GM19372 (cell line): Measurements from ENCODE around the gene PTGIS.

Experiments used
- ATAC-seq: cut with Tn5 transposase; IDR thresholded peaks from one replicate; pipeline ENCODE4 v1.9.1; 2021; ENCODE audit warnings: mild to moderate bottlenecking, low read depth, moderate library complexity; ENCODE audit not compliant: unreplicated experiment

Gene PTGIS

GRCh38 chr20:49561806-49562205, 6.1 kb downstream of the PTGIS start:
- no peak for ATAC-seq

- no peak for ATAC-seq
Observed at GRCh38 chr20:49561256-49561655, 6.7 kb downstream of the PTGIS start.

- ATAC-seq = no peak
Observed at GRCh38 chr20:49560646-49561045, 7.3 kb downstream of the PTGIS start.

- ATAC-seq = no peak
Observed at GRCh38 chr20:49560186-49560585, 7.8 kb downstream of the PTGIS start.

GRCh38 chr20:49559411-49560081, 8.4 kb downstream of the PTGIS start:
- no peak for ATAC-seq

- ATAC-seq = no peak
Observed at GRCh38 chr20:49558826-49559225, 9.1 kb downstream of the PTGIS start.

- ATAC-seq = no peak
Observed at GRCh38 chr20:49557449-49557848, 10.5 kb downstream of the PTGIS start.

GRCh38 chr20:49556621-49557020, 11.3 kb downstream of the PTGIS start:
- ATAC-seq = no peak

GRCh38 chr20:49549801-49550551, 18.0 kb downstream of the PTGIS start:
- no peak for ATAC-seq

GRCh38 chr20:49548371-49548947, 19.5 kb downstream of the PTGIS start:
- ATAC-seq = no peak

GRCh38 chr20:49545572-49545971, 22.4 kb downstream of the PTGIS start:
- ATAC-seq = no peak

GRCh38 chr20:49544535-49544934, 23.4 kb downstream of the PTGIS start:
- ATAC-seq = no peak

- no peak for ATAC-seq
Observed at GRCh38 chr20:49543858-49544437, 24.0 kb downstream of the PTGIS start.

GRCh38 chr20:49543071-49543857, 24.7 kb downstream of the PTGIS start:
- ATAC-seq = no peak

GRCh38 chr20:49542514-49542991, 25.4 kb downstream of the PTGIS start:
- ATAC-seq = no peak

- ATAC-seq = no peak
Observed at GRCh38 chr20:49541733-49542513, 26.0 kb downstream of the PTGIS start.

GRCh38 chr20:49540687-49541435, 27.1 kb downstream of the PTGIS start:
- no peak for ATAC-seq

GRCh38 chr20:49540232-49540620, 27.7 kb downstream of the PTGIS start:
- no peak for ATAC-seq
